DMS53 (cell line): ENCODE results near the gene C19orf44.
"Not testable (repeated sequence)": the region's sequence is repeated elsewhere in the genome, so short reads cannot be mapped to it uniquely, and the experiment has no call there.

Experiments
- DNase-seq: peaks from one replicate; lab custom pipeline; 2025; lab: John Stamatoyannopoulos, UW

The C19orf44 gene

DNA sequence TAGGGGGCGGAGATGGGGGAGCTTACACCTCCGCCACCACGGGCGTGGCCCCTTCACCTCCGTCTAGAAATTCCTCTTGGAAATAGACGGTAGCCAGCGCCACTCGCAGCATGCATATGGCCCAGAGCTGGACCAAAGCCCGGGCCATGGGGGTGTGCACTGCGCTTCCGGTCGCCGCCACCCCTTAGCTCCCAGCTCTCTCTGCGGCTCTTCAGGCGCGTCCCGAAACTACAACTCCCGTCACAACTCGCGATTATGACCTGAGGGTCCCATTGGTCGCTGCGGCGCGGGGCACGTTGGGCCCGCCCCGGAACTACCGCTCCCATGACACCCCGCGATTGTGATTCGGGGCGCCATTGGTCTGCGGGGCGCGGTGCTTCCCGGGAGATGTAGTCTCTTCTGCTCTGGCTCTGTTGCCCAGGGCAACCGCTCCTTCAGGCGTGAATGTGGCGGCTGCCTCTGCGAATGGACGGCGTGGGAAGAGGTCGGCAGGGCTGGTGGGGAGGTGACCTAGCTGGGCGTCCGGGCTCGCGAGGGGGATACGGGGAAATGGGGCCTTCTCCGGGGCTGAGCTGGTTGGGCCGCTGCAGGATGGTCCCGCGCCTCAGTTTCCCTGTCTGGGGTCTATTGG lies at the start of gene C19orf44, which contains the start of gene CALR3:
C19orf44 (plus strand) TSS at position 413 of the 631 bp plus-strand sequence. CDS start 4,399 bp downstream, outside the sequence.
CALR3 (minus strand) TSS at position 186 of the 631 bp plus-strand sequence; CDS start at position 148, 38 bp downstream.
- DNase-seq = peak; percentile 99

GRCh38 chr19:16446724-16447368 lies 49.3 kb upstream of the C19orf44 start:
- no peak for DNase-seq

DNA sequence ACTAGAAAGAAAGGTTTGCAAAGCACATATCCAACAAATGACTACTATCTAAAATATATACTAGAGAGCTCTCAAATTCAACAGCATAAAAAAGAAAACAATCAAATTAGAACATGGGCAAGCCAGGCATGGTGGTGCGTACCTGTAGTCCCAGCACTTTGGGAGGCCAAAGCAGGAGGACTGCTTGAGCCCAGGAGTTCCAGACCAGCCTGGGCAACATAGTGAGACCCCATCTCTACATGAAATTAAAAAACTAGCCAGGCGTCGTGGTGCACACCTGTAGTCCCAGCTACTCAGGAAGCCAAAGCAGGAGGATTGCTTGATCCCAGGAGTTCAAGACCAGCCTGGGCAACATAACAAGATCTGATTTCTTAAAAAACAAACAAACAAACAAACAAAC lies 47.3 kb upstream of the C19orf44 start:
- not testable (repeated sequence) for DNase-seq

- DNase-seq = no peak
These were observed 46.7 kb upstream of the C19orf44 start for GRCh38 chr19:16449330-16449961.

DNA sequence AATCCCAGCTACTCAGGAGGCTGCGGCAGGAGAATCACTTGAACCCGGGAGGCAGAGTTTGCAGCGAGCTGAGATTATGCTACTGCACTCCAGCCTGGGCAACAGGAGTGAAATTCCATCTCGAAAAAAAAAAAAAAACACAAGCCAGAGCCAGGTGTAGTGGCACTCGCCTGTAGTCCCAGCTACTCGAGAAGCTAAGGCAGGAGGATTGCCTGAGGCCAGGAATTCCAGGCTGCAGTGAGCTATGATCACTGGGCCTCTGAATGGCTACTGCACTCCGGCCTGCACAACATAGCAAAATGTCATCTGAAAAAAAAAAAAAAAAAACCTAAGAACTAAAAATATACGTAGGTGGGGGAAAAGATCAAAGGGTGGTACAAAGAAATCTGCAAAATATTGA lies 43.9 kb upstream of the C19orf44 start:
- no peak for DNase-seq

GRCh38 chr19:16454351-16454918 lies 41.8 kb upstream of the C19orf44 start:
- DNase-seq = no peak

GRCh38 chr19:16455489-16455888 lies 40.7 kb upstream of the C19orf44 start:
- no peak for DNase-seq

- DNase-seq = no peak
These were observed 39.5 kb upstream of the C19orf44 start for GRCh38 chr19:16456652-16457194.

GRCh38 chr19:16457195-16457953 lies 38.8 kb upstream of the C19orf44 start:
- no peak for DNase-seq

- DNase-seq = no peak
These were observed 38.3 kb upstream of the C19orf44 start for GRCh38 chr19:16457954-16458331.

DNA sequence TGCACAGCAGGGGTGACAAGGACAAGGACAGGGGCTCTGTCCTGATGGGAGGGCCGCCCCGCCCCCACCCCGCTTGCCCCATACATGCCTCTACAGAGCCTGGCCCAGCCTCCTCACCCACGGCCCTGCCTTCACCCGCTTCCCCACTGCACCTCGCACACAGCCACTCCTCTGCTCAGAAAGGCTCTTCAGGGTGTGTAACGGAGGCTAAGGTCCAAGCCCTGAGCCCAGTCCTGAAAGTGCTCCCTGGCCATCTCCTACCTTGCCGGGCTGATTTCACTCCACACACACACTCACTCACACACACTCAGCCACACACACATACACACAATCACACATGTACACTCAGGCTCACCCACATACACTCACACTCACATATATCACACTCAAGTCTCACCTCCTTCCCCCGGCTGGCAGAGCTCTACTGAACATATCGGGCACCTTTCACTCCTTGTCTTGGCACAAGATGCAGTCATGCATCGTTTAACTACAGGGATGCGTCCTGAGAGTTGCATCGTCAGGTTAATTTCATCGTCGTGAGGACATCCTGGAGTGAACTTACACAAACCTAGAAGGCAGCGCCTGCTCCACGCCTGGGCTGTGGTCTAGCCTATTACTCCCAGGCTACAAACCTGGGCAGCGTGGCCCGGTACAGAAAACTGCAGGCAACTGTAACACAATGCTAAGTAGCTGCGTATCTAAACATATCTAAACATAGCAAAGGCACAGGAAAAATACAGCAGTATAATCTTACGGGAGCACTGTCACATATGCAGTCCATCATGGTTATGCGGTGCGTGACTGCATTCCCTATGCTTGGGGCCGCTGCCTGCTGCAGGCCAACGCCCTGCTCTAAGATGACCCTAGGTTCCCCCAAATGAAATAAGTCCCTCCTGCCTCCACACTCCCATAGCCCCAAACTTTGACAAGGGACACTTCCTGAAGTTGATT lies 37.5 kb upstream of the C19orf44 start:
- no peak for DNase-seq

- DNase-seq = no peak
These were observed 36.5 kb upstream of the C19orf44 start for GRCh38 chr19:16459680-16460079.

DNA sequence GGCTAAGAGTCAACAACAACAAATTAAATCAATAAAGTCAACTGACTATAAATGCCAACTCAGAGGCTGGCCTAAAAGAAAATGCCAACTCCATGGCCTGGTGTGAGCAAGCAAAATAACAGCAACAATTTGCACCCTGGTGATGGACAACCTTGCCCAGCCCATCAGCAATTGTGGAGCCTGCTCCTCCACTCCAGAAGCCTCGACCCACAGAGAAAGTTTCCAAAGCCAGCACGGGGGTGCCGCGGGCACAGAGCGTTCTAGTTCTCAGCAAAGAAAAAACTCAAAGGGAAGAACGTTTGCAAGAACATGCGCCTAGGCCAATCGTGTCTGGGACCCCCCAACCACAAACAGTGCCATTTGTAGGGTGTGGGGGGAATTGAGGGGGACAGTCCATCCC lies 35.7 kb upstream of the C19orf44 start:
- no peak for DNase-seq

DNA sequence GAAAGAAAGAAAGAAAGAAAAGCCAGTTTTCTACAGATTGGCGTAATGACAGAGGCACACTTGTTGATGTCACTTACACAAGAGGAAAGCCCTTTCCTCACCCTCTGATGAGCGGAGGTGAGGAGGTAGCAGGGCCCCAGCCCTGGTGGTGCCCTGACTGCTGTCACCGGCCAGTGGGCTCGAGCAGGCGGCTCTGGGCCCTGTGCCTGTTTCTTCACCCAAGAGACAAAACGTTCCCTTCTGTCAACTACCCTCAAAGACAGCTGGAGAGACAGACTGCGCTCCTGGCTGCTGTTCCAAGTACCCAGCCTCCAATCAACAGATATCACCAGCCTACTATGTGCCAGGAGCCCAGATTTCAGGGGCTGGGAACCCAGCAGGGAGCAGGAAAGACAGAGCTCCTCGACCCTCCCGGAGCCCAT lies 34.6 kb upstream of the C19orf44 start:
- DNase-seq = no peak

GRCh38 chr19:16462757-16463250 lies 33.4 kb upstream of the C19orf44 start:
- DNase-seq = peak; percentile 45

DNA sequence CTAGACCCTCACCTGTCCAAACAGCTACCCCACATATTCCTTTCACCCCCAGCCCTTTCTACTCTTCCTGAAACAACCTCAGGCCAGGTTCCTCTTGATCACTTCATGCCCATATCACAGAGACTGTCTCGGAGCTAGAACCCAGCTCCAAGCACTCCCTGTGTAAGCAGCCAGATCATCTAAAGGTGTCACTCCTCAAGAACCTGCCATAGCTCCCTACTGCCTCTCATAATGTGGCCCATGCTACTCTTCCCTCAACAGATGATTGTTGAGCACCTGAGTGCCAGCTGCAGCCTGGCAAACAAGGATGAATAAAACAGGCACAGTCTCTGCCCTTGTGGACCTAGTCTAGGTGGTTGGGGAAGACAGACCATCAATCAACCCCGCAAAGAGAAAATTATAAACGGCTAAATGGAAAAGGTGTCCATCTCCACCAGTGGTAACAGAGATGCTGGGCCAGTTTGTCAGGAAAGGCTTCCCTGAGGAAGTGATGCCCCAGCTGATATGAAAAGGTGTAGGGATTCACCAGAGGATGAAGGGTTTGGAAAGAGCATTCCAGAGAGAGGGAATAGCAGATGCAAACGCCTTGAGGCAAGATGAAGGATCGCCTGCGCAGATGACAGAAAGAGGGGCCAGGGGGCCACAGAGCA lies 32.7 kb upstream of the C19orf44 start:
- no peak for DNase-seq

DNA sequence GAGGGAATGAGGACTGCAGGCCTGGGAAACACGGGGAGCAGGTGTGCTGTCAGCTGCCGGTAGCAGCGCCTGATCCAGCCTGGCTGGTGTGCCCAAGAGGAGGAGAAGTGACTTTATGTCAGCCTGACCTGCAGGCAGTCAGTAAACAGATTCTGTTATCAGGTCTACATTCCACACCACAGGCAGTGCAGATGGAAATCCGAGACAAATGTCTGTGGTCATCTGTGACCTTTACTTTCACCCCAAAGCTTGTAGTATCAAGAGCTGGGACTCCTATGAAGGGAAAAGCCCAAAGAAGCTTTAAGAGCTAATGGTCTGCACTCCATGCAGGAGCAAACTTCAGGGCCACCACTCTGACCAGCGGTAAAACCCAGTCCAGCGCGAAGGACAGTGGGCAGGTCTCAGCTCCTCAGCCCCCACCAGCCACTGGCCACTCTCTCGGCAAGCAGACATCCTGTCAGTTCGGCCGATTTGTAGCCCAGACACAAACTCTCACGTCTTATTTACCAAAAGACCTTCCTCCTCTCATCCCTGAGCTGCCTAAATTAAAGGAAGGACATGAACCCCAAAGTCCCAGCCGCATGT lies 32.1 kb upstream of the C19orf44 start:
- DNase-seq = no peak

DNA sequence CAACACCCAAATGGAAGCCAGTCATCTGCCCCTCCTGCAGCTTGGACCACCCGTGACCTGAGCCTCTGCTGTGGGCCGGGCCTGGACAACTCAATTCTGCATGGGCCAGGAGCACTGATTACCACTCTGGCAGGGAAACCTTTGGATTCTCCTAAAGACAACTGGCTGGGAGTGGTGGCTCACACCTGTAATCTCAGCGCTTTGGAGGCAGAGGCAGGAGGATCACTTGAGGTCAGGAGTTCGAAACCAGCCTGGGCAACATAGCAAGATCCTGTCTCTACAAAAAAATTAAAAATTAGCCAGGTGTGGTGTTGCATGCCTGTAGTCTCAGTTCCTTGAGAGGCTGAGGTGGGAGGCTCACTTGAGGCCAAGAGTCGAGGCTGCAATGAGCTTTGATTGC lies 31.0 kb upstream of the C19orf44 start:
- no peak for DNase-seq

DNA sequence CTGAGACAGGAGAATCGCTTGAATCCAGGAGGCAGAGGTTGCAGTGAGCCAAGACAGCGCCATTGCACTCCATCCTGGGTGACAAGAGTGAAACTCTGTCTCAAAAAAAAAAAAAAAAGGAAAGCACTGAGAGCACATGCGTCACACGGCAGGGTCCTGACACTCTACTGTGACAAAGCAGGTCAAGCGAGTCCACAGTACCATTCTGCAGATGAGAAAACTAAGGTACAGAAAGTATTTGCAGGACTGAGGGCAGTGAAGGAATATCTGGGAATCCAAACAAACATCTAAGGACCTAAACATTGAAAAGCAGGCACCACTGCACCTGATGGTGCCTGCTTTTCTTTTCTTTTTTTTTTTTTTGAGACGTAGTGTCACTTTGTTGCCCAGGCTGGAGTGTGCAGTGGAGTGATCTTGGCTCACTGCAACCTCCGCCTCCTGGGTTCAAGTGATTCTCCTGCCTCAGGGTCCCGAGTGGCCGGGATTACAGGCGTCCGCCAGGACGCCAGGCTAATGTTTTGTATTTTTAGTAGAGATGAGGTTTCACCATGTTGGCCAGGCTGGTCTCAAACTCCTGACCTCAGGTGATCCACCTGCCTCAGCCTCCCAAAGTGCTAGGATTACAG lies 29.3 kb upstream of the C19orf44 start:
- not testable (repeated sequence) for DNase-seq
